Measurements from ENCODE around the gene KCTD3. TPM values are rescaled to one million over a fixed set of nuclear protein-coding genes. Genes with fewer than 3 reads are reported as not detected.

Gene KCTD3
- total RNA-seq, 1 experiment from 2014 or later: 39.3 TPM

DNA sequence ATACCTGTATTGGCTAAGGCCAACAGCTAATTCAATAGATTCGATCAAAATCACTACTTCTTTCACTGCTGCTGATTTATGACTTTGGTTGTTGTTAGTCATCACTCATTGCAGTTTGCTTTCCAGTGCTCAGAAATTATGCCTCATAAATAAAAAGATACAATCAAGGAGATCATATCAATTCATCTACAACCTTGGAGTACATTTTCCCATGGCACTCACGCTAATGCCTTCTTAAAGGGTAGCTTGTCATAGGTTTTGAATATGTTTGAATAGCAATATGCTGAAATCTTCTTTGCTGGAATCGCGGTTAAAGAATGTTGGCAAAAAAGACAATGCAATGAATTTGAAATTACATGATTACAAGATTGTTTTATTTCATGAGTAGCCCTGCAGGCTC, 89.9 kb downstream of the KCTD3 start:
- TF ChIP-seq, protein P1, sequence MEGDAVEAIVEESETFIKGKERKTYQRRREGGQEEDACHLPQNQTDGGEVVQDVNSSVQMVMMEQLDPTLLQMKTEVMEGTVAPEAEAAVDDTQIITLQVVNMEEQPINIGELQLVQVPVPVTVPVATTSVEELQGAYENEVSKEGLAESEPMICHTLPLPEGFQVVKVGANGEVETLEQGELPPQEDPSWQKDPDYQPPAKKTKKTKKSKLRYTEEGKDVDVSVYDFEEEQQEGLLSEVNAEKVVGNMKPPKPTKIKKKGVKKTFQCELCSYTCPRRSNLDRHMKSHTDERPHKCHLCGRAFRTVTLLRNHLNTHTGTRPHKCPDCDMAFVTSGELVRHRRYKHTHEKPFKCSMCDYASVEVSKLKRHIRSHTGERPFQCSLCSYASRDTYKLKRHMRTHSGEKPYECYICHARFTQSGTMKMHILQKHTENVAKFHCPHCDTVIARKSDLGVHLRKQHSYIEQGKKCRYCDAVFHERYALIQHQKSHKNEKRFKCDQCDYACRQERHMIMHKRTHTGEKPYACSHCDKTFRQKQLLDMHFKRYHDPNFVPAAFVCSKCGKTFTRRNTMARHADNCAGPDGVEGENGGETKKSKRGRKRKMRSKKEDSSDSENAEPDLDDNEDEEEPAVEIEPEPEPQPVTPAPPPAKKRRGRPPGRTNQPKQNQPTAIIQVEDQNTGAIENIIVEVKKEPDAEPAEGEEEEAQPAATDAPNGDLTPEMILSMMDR (conservative IDR thresholded peaks at IDR 0.05): no peak

More for the DNA sequence above, 89.9 kb downstream of the KCTD3 start:
- WGBS (ENCODE audit: extremely low coverage, insufficient read length, low lambda C conversion rate): no CpG with 5 or more reads among the region's 4 CpGs
- no peak overlapping the region for H3K56ac ChIP-seq (ENCODE audit: insufficient read length, low read depth, low read length)
- H2BK120ac ChIP-seq (ENCODE audit: low read depth, low read length, poor library complexity, severe bottlenecking): no peak overlapping the region
- H3K27me3 ChIP-seq (ENCODE audit: insufficient read depth, low read length): no peaks in the 10 kb centered on the region
- no peak overlapping the region for H3K27ac Mint-ChIP-seq
- no peak overlapping the region for H2BK12ac ChIP-seq (ENCODE audit: insufficient read length, low read depth, low read length)
- no peaks in the 10 kb centered on the region for H3K9me3 ChIP-seq (ENCODE audit: control insufficient read depth, low read depth, low read length)
- H4K20me1 ChIP-seq (ENCODE audit: control insufficient read depth, insufficient read depth, insufficient read length): no peaks in the 10 kb centered on the region
- H3K36me3 Mint-ChIP-seq (ENCODE audit: insufficient read depth in 1 of 3, low read depth in 3 of 3): no peaks in the 10 kb centered on the region
- H2BK15ac ChIP-seq (ENCODE audit: low read depth, low read length): no peak overlapping the region
- H3T11ph ChIP-seq (ENCODE audit: low read length): no peak overlapping the region
- no peak overlapping the region for H2AK5ac ChIP-seq (ENCODE audit: insufficient read length, low read length)
- H4K5ac ChIP-seq (ENCODE audit: insufficient read length, low read depth, low read length): no peak overlapping the region
- no peak for DNase-seq
- no peak overlapping the region for H3K27ac ChIP-seq (ENCODE audit: insufficient read length, low read depth, low read length)
- no peaks in the 10 kb centered on the region for H3K79me1 ChIP-seq (ENCODE audit: insufficient read depth, low read depth, low read length, poor library complexity, severe bottlenecking)
- no peak overlapping the region for H2BK5ac ChIP-seq (ENCODE audit: insufficient read length, low read length)
- no peaks in the 10 kb centered on the region for H3K9me3 Mint-ChIP-seq
- H3K27me3 Mint-ChIP-seq (ENCODE audit: low read depth): no peaks in the 10 kb centered on the region; the same call in none of the 2 replicates
- H2AFZ ChIP-seq (ENCODE audit: low read length): no peak overlapping the region
- H3K4me1 ChIP-seq (ENCODE audit: insufficient read depth, low read length): peaks cover 7% of the 10 kb centered on the region; the same call in 1 of the 2 replicates
- H3K14ac ChIP-seq (ENCODE audit: insufficient read depth, low read length): no peak overlapping the region
- H4K91ac ChIP-seq (ENCODE audit: insufficient read length, low read depth, low read length): no peak overlapping the region
- no peak overlapping the region for H3K4ac ChIP-seq (ENCODE audit: low read depth, low read length)
- H3K23me2 ChIP-seq (ENCODE audit: insufficient read length, low read depth, low read length, poor library complexity, severe bottlenecking): no peaks in the 10 kb centered on the region
- peaks cover 17 to 19% of the 10 kb centered on the region in 2 experiments for H3K4me1 Mint-ChIP-seq
- no peaks in the 10 kb centered on the region for H3K79me2 ChIP-seq (ENCODE audit: insufficient read depth, low read length)
- no peak overlapping the region for H4K8ac ChIP-seq (replicated peaks; ENCODE audit: insufficient read length, low read depth, low read length)
- H2BK20ac ChIP-seq (ENCODE audit: low read depth, low read length, poor library complexity, severe bottlenecking): no peak overlapping the region
- no peak overlapping the region for H3K23ac ChIP-seq (ENCODE audit: insufficient read length, low read depth, low read length)
- no peak overlapping the region for H3K9ac ChIP-seq (ENCODE audit: extremely low read depth, insufficient read length, low read length)
- H3K4me2 ChIP-seq (ENCODE audit: insufficient read depth, insufficient read length, low read length): no peak overlapping the region
- no peak overlapping the region for H3K18ac ChIP-seq (ENCODE audit: insufficient read length, low read depth, low read length)
- H3K4me3 Mint-ChIP-seq: no peak overlapping the region

Measured in H9 (cell line).